Measurements from ENCODE around the gene PHKA2.
"Not testable (repeated sequence)": the region's sequence is repeated elsewhere in the genome, so short reads cannot be mapped to it uniquely, and the experiment has no call there.

Gene PHKA2, protein sequence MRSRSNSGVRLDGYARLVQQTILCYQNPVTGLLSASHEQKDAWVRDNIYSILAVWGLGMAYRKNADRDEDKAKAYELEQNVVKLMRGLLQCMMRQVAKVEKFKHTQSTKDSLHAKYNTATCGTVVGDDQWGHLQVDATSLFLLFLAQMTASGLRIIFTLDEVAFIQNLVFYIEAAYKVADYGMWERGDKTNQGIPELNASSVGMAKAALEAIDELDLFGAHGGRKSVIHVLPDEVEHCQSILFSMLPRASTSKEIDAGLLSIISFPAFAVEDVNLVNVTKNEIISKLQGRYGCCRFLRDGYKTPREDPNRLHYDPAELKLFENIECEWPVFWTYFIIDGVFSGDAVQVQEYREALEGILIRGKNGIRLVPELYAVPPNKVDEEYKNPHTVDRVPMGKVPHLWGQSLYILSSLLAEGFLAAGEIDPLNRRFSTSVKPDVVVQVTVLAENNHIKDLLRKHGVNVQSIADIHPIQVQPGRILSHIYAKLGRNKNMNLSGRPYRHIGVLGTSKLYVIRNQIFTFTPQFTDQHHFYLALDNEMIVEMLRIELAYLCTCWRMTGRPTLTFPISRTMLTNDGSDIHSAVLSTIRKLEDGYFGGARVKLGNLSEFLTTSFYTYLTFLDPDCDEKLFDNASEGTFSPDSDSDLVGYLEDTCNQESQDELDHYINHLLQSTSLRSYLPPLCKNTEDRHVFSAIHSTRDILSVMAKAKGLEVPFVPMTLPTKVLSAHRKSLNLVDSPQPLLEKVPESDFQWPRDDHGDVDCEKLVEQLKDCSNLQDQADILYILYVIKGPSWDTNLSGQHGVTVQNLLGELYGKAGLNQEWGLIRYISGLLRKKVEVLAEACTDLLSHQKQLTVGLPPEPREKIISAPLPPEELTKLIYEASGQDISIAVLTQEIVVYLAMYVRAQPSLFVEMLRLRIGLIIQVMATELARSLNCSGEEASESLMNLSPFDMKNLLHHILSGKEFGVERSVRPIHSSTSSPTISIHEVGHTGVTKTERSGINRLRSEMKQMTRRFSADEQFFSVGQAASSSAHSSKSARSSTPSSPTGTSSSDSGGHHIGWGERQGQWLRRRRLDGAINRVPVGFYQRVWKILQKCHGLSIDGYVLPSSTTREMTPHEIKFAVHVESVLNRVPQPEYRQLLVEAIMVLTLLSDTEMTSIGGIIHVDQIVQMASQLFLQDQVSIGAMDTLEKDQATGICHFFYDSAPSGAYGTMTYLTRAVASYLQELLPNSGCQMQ

DNA sequence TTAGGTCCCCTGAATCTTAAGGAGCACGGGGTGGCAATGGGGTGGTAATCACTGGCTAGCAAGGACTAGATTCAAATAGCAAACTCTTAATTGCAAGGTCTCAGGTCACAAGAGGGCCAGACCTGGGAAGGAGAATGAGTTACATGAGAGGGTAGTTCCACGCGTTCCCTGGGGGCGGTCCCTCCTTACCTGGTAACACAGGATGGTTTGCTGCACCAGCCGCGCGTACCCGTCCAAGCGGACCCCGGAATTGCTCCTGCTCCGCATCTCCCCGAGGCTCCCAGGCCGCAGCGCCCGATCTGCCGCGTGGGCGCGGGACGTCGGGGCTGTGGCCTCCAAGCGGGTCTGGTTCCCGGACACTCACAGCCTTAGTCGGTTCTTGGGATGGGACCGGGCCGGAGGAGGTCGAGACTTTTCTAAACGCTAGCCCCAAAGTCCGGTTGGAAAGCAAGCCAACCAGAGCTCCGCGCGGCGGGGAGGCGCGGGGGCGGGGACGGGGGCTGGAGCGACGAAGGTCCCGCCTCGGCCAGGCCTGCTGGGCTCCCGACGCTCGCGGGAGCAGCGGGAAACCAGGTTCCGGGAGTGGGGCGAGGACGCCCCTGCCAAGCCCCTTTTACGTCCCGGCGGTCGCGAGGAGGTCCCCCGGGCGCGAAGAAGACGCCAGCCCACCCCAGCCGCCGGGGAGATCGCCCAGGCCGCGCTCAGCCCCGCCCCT is at the start of gene PHKA2:
TSS of gene PHKA2 (minus strand) at position 449 of the 715 bp plus-strand sequence. CDS start at position 267, 182 bp downstream.
- DNase-seq = peak in 44 of 56 donors; percentile 0 to 65 (median 28)

DNA sequence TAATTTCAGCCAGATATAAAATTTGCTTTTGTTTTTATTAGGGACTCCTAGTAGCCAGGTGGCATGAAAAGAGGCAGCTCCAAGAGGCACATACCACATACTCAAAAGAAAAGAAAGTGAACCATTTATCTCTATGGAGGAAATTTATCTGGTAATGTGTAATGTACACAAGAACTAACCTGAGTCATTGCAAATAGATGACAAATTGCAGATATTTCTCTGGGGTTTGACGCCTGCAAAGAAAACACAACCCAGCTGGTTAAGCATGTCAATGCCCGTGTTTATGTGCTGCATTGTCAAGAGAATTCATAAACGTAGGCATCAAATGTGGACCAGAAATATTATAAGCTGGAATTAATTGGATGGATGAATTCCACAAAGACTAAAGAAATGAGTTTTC is 46.9 kb upstream of the PHKA2 start:
- no peak for DNase-seq

DNA sequence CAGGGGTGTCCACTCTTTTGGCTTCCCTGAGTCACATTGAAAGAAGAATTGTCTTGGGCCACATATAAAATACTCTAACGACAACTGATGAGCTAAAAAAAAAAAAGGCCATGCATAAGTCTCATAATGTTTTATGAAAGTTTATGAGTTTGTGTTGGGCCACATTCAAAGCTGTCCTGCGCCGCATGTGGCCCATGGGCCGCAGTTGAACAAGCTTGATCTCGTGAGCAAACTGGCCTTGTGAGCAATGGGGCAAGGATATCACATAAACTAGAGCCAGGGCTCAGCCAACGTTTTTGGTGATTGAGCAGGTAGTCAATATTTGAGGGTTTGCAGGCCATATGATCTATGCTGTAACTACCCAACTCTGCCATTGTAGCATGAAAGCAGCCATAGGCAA is 44.6 kb upstream of the PHKA2 start:
- DNase-seq = no peak

DNA sequence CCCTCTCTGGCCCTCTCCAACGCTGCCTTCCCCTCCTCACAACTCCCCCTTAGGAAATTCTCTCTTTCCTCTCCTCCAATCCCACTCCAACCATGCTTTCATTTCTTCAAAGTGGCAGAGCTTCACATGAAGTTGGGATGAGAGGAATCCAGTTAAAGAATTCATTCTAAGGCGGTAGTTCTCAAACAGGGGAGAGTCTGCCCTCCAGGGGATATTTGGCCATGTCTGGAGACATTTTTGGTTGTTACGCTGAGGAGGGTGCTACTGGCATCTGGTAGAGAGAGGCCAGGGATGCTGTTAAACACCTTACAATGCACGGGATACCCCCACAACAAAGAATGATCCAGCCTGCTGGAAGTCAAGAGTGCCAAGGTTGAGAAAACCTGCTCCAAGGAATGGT is 40.5 kb upstream of the PHKA2 start:
- no peak for DNase-seq

DNA sequence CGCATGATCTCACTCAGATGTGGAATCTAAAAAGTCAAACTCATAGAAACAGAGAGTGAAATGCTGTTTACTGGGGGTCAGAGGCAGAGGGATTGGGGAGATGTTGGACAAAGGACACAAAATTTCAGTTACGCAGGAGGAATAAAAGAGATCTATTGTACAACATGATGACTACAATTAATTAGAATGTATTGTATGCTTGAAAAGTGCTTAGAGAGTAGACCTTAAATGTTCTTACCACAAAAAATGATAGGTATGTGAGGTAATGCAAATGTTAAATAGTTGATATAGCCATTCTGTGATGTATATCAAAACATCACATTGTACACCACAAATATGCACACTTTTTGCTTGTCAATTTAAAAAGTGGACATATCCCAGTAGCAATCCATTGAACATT is 36.1 kb upstream of the PHKA2 start:
- DNase-seq = no peak

DNA sequence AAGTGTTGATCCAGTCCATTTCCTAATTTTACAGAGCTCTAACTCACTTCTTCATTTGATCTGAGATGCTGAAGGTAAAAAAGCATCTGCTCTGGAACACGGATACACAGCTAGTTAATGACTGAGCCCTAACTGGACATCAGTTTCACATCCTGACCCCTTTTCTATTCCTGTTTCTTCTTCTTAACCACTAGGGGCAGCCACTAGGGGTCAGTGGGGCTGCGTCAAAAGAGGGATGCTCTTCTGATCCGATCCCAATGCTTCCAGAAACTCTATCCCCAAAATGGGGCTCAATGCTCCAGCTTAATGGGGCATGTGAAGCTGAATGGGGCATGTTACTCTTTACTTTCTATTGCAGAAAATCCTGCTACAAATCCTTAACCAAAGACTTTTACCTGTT is 33.4 kb upstream of the PHKA2 start:
- DNase-seq = no peak

DNA sequence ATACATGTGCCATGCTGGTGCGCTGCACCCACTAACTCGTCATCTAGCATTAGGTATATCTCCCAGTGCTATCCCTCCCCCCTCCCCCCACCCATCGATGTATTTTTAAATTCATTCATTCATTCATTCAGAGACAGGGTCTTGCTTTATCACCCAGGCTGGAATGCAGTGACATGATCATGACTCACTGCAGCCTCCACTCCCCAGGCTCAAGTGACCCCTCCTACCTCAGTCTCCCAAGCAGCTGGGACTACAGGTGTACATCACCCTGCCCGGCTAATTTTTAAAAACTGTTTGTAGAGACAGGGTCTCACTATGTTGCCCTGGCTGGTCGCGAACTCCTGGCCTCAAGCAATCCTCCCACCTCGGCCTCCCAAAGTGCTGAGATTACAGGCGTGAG is 32.7 kb upstream of the PHKA2 start:
- DNase-seq = not testable (repeated sequence)

DNA sequence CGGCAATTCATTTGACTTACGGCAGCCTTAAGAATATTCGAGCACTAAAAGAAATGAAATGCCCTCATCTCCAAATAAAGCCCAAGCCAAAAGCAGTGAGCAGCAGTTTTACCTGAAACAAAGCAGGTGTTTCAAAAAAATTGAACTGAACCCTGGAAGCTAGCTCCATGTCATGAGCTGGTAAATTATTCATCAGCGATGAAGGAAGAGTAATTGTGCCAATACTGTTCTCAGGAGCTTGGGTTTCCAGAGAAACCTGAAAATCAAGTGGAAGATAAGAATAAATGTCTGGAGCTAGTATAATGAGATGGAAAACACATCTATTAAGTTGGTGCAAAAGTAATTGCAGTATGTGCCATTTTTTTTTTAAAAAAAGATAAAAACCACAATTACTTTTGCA is 24.0 kb upstream of the PHKA2 start:
- no peak for DNase-seq

DNA sequence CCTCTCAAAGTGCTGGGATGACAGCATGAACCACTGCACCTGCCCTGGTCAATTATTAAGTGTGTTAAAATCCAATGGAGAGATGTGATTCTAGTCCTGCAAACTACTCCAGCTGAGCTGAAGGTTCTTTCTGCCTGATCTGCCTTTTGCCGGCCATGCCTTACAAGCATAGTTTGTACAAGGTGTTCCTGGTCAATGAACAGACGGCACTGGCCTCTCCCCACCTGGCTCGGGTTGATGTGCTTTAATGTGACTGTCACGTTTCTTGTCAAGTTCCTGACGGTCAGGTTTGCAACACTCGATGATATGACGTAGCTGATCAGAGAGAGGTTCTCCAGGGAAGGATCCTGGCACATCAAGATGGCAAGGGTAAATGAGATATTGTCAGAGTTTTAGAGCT is 23.1 kb upstream of the PHKA2 start:
- DNase-seq = no peak

DNA sequence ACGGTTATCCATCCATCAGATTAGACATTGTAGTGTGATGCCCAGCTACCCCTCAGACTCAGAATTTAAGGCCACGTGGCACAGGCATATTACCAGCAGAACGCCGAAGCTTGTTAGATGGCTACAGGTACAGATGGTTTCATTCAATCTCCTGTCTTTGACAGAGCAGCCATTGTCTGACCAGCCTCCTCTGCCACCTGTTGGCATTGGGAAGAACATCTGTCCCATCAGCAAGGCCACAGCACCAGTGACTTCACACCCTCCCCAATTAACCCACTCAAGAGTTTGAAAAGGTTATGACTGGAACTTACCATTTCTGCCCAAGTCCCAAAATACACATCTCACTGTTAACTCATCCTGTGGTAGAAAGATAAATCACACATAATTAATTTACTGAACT is 22.0 kb upstream of the PHKA2 start:
- DNase-seq = no peak

DNA sequence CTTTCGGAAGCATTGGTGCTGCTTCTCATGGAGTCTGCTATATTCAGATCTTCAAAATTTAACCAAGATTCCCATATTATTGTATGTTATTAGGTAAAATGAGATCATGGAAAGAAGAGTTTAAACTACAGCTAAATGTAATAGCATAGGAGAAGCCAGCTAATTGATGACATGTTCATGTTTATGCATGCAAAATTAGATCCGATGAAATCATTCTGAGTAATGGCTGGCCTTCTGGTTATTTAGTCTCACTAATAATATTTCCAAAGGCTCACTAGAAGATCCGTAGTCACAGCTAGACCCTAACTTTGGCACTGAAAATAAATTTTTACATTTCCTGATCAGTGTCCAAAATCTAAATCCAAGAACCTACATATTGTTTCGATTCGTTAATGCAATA is 19.8 kb upstream of the PHKA2 start:
- no peak for DNase-seq

DNA sequence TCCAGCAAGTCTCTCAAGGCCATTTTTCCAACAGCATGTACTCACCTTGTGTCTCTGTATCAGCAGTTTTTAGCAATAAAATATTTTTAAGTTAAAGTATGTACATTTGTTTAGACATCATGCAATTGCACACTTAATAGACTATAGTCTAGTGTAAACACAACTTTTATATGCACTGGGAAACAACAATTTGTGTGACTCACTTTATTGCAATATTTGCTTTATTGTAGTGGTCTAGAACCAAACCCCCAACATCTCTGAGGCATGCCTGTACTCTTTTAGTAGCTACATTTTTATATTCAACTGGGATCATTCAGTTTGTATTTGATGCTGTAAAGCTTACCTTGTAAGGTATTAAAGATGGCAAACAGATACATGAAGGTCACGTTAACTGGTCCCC is 14.7 kb upstream of the PHKA2 start:
- no peak for DNase-seq

DNA sequence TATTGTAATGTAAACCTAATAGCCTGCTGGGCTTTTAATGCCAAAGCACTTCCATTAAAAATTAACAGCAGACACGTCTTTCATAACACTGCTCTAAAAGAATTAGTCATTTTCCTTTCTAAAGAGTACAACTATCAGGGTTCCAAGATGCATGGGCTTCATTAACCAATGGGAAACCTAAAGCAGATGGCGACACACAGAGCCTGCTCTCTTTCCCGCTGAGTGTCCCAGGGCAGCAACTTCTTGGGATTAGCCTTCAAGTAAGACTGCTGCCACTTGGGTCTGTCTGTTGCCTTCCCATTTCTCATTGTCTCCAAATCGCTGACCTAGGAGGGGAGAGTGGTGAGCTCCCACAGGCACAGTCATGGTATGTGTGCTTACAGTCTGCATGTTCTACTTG is 14.0 kb upstream of the PHKA2 start:
- no peak for DNase-seq

DNA sequence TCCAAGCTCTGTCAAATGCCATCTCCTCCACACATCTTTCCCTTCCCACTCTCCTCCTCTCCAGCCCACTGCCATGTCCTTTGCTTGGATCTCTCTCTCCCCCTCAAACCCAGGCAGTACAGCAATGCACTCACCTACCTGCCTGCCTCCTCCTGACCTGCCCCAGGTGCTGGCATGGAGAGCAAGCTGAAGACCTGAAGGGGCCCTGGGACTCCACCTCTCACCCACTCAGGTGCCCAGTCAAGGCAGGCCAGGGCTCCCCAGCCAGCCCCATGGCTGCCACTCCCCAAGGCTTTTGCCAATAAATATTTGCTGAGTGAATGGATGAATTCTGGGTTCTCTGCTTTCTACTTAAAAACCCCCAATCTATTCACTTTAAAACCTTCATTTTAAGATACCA is 12.6 kb upstream of the PHKA2 start:
- no peak for DNase-seq

DNA sequence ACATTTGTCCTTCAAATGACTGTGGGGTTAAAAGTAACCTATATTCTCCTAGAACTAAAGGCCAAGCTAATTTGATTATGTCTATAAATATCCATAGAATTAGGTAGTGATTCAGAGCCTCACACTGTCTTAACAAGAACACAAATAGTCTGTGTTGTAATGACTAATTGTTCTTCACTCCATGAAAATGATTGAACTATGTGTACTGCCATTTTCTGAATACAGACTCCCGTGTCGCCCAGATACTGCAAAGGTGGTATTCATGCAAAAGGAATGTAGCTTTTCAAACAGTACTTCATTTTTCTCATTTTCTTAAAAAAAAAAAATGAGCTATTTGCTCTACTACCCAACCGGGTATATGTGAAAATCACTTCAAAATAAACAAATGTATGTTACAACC is 11.3 kb upstream of the PHKA2 start:
- no peak for DNase-seq

DNA sequence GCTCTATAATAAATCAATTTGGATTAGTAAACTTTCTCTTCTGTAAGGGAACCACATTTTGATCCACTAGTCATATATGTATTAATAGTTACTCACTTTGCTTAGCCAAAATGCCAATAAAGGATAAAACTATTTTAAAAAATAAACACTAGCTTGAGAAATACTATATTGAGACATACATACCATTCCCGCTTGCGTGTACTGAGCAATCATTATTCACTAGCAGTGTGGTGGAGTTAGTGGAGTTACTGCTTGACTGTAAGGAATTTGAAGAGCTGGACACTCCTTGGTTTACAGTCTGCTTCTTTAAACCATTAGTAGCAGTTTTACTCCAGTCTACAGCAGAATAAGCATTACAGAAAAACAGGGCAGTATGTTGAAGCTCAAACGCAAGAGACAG is 10.8 kb upstream of the PHKA2 start:
- no peak for DNase-seq

DNA sequence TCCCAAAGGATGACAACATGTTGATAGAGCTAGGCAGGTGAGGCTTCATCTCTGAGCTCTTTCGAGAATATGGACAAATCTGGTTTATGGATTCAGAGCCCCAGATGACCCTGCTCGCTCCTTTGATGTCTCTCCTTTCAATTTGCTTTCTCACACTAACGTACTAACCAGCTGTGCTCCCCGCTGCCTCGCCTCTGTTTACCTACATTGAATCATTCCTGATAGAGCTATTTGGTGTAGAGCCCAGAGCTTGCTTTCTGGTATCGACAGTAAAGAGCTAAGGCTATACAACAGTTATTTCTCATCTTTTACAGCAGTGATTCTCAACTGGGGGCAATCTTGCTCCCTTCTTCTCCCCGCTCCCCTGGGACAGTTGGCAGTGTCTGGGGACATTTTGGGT is 8.9 kb upstream of the PHKA2 start:
- DNase-seq = no peak

DNA sequence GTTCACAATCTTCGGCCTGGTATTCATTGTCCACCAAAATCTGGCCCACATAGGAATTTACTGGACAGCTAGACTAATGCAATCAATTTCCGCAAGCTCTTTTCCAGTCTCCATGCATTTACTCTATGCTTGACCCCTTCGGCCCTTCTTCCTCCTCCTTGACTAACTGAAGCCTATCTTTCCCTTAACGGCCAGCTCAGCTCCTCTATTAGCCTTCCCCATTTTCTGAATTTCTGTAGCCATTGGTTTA is 1.2 kb upstream of the PHKA2 start:
- DNase-seq = no peak

DNA sequence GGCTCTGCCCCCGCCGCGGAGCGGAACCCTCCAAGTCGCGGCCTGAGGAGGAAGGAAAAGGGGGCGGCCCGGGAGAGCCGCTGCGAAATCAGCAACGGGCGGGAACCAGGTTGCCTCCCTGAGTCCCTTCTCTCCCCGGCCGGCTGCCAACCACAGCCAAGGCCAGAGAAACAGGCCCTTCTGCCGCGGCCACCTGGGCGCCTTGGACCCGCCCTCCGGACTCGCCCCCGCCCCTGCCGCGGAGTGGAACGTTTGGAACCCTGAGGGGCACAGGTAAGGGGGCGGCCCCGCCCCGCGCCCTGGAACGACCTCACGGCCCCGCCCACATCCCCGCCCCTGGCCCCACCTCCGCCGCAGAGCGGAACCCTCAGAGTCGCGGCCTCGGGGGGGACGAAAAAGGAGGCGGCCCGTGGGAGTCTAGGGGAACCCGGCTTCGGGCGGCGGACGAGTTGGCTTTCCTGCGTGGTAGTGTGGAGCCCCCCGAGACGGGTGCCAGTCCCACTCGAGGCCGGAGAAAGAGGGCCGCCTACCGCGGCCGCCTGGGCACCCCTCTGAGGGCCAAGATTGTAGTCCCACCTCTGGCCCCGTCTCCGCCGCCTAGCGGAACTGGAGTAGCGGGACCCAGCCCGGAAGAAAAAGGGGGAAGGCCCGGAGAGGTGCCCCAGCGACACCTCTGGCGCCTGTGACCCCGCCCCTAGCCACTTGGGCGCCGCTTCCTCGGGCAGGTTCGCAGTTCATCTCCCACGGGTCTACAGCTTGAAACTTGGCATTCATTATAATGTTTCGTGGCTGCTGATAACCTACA is 669 bp upstream of the PHKA2 start:
- DNase-seq = peak; percentile 2 to 85 (median 66)

DNA sequence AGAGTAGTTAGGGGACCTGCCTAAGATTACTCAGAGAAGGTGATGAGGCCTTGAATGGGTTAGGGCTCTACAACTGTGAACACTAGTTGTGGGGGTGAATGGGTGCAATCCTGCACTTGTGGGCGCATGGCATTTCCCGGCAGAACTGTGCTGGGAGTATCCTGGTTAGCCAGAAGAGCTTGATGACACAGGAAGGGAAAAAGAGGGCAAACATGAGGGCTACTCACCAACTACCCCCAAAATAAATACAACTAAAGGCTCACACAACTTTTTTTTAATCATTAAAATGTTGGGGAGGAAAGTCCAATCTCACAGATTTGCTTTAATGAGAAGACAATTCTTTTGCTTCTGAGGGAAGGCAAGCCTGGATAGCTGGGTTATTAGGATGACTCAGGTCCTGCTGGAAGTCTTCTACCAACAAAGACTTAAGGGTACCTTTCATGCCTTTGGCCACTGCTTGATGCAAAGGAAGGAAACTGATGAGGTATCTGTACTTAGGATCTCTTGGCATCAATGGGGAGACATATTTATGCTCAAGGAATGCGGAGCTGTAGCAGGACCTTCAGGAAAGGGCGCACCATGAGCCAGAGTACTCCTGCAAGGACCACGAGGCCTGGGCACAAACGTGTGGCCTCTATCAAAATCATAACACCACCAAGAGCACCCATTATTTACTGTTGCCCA is 2.6 kb downstream of the PHKA2 start:
- no peak for DNase-seq

Data from amygdala (tissue), 56 donors.